Adipose tissue (tissue), 3 donors: ENCODE results near the gene DYNC2H1. TPM values are rescaled to one million over a fixed set of nuclear protein-coding genes. Genes with fewer than 3 reads are reported as not detected.

ENCODE experiments used
- H3K27ac ChIP-seq: one replicate; pipeline ENCODE4 v1.5.1; 2013; ENCODE audit warnings: low read depth, low read length
- WGBS, 3 donors: extraction: QIAGEN DNeasy Blood & Tissue Kit; methylation state at CpG; one replicate each; pipeline ENCODE4 v1.1.7; 2013; 5-methylcytosine and 5-hydroxymethylcytosine counted together
- polyA plus RNA-seq, 3 donors: library from polyadenylated mRNA; stranded (reverse); fragments of 200-250 nt; gene quantifications; one replicate each; pipeline ENCODE4 v1.2.3, GENCODE V29; 2013
- donor health status: healthy with polysubstance abuse.
- donor health status: Bipolar disorder and iron deficiency.
- donor health status: healthy.

The DYNC2H1 gene
- polyA plus RNA-seq, 3 donors: 5.7 to 12.7 (median 8.1) TPM

GRCh38 chr11:103486604-103487003 lies 377.4 kb downstream of the DYNC2H1 start:
- 81 to 84% (median 83%) methylated on average over 5 of the region's 5 CpGs for WGBS, 3 donors

GRCh38 chr11:103487113-103487512 lies 377.9 kb downstream of the DYNC2H1 start:
- H3K27ac ChIP-seq: no peak overlapping the region
- 88 to 97% (median 91%) methylated on average over 4 of the region's 4 CpGs for WGBS, 3 donors

More at GRCh38 chr11:103486604-103487003, 377.4 kb downstream of the DYNC2H1 start:
- no peak overlapping the region for H3K27ac ChIP-seq

- H3K27ac ChIP-seq: no peak overlapping the region
Measured at GRCh38 chr11:103488031-103488461, 378.8 kb downstream of the DYNC2H1 start.

DNA sequence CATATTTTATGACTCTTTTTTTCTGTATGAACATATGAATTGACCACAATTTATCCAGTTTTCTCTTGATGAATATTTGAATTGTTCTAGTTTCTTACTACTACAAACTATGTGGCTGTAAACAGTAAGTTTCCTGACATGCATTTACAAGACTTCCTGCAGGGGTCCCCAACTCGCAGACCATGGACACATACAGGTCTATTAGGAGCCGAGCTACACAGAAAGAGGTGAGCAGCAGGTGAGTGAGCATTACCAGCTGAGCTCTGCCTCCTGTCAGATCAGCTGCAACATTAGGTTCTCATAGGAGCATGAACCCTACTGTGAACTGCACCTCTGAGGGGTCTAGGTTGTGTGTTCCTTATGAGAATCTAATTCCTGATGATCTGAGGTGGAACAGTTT lies 379.4 kb downstream of the DYNC2H1 start:
- H3K27ac ChIP-seq: no peak overlapping the region
- 77 to 91% (median 84%) methylated on average over 2 of the region's 2 CpGs for WGBS, 3 donors

DNA sequence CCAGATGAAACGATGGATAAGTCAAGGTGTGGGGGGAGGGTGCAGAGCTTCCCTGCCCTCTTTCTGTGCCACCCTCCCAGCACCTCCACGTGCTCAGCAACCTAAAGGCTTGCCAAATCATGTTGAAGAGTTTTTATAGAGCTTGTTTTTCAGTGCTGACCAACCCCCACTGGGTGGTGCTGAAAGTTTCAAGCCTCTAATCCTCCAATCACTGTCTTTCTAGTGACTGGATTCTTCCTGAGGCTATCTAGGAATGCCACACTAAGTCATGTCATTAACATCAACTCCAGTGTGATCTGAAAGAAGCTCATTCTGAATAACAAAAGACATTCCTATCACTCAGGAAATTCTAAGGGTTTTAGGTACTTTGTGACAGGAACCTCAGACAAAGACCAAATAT lies 382.6 kb downstream of the DYNC2H1 start:
- H3K27ac ChIP-seq: no peak overlapping the region
- 68 to 79% (median 75%) methylated on average over 2 of the region's 2 CpGs for WGBS, 3 donors

GRCh38 chr11:103494491-103494890 lies 385.3 kb downstream of the DYNC2H1 start:
- no peak overlapping the region for H3K27ac ChIP-seq
- 61 to 77% (median 76%) methylated on average over 1 of the region's 1 CpG for WGBS, 3 donors

- no peak overlapping the region for H3K27ac ChIP-seq
- 85 to 92% (median 85%) methylated on average over 1 of the region's 1 CpG for WGBS, 3 donors
Measured at GRCh38 chr11:103497268-103497667, 388.0 kb downstream of the DYNC2H1 start.

- H3K27ac ChIP-seq: no peak overlapping the region
- WGBS, 3 donors: 56 to 85% (median 82%) methylated on average over 3 of the region's 3 CpGs
Measured at GRCh38 chr11:103499710-103500340, 390.6 kb downstream of the DYNC2H1 start.

- WGBS, 3 donors: 43 to 64% (median 61%) methylated on average over 1 of the region's 1 CpG
- no peak overlapping the region for H3K27ac ChIP-seq
Measured at GRCh38 chr11:103515283-103515682, 406.1 kb downstream of the DYNC2H1 start.

GRCh38 chr11:103520792-103521191 lies 411.6 kb downstream of the DYNC2H1 start:
- H3K27ac ChIP-seq: no peak overlapping the region
- WGBS, 3 donors: 84 to 91% (median 88%) methylated on average over 3 of the region's 3 CpGs

- H3K27ac ChIP-seq: no peak overlapping the region
- WGBS, 3 donors: 22 to 49% (median 42%) methylated on average over 2 of the region's 2 CpGs
Measured at GRCh38 chr11:103525069-103525468, 415.8 kb downstream of the DYNC2H1 start.

DNA sequence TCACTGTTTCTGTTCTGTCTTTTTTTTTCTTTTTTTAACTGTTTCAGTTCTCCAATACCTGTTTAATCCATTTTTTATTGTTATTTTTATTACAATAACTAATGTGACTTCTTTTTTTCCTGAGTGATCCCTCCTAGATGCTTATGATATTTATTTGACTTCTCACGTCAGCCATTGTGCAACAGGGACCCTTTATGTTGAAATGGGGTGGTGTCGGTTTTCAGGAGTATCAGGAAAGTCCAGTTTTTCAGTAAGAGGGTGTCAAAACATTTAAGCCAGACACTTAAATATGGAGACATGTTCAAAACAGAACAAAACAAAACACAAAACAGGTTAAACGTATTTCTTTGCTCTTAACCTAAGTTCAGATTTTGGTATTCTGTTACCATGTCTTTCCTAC lies 418.8 kb downstream of the DYNC2H1 start:
- WGBS, 3 donors: 44 to 49% (median 46%) methylated on average over 3 of the region's 3 CpGs
- H3K27ac ChIP-seq: no peak overlapping the region

- H3K27ac ChIP-seq: no peak overlapping the region
- 46 to 68% (median 56%) methylated on average over 2 of the region's 2 CpGs for WGBS, 3 donors
Measured at GRCh38 chr11:103528596-103528995, 419.4 kb downstream of the DYNC2H1 start.

GRCh38 chr11:103529181-103529684 lies 420.0 kb downstream of the DYNC2H1 start:
- 61 to 75% (median 73%) methylated on average over 4 of the region's 4 CpGs for WGBS, 3 donors

More at GRCh38 chr11:103529181-103529684, 420.0 kb downstream of the DYNC2H1 start:
- H3K27ac ChIP-seq: no peak overlapping the region

Other genes starting within 250 kb of the DYNC2H1 start
- gene MMP12, start 234.4 kb upstream of the DYNC2H1 start, polyA plus RNA-seq: under 1 TPM in 2 of 3 donors, not detected in 1; 0.09 to 0.19 TPM
- gene MMP13, start 153.7 kb upstream of the DYNC2H1 start, polyA plus RNA-seq: not detected
- gene DCUN1D5, start 17.3 kb upstream of the DYNC2H1 start, polyA plus RNA-seq: 10 to 100 TPM; 14.5 to 29.4 (median 15.2) TPM